IPS-18c (cell line): Measurements from ENCODE around the gene TPCN1.
"Not testable (repeated sequence)": the region's sequence is repeated elsewhere in the genome, so short reads cannot be mapped to it uniquely, and the experiment has no call there.

Source experiments
- H3K4me3 ChIP-seq: 2 replicates; pipeline ENCODE4 v1.7.0; 2013; ENCODE audit warnings: low read depth, mild to moderate bottlenecking, low read length, moderate library complexity; ENCODE audit not compliant: insufficient read depth
- H3K9me3 ChIP-seq: one replicate; pipeline ENCODE4 v1.6.1; 2013; ENCODE audit warnings: mild to moderate bottlenecking, low read length, moderate library complexity; ENCODE audit not compliant: control insufficient read depth, insufficient read depth

Gene TPCN1

DNA sequence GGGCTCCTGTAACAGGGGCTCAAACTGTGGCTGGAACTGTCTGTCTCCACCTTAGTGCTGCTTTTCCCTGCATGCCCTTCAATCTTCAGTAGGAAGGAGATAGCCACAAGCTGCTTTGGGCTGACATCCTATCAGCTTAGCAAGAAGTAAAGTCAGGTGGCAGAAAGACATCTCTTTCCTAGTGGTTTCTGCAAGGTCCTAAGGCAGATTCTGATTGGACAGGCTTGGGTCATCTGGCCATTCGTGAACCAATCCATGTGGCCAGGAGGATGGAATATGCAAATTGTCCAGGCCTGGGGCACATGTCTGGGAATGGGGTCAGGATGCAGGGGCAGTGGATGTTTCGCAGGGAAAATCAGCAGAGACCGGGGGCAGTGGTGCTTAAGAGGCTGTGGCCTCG lies 30.5 kb upstream of the TPCN1 start:
- Histone ChIP-seq H3K4me3 (no peak overlapping the region), H3K9me3 (no peaks in the 10 kb centered on the region)

DNA sequence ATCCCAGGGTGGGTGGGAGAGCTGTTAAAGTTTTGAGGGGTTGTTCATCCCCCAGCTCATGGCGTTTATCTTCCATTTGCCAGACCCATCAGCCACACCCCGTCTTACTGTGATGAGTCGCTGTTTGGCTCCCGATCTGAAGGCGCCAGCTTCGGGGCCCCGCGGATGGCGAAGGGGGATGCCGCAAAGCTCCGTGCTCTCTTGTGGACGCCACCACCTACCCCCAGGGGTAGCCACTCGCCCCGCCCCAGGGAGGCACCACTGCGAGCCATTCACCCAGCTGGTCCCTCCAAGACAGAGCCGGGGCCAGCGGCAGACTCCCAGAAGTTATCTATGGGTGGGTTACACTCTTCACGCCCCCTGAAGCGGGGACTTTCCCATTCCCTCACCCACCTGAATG lies 30.0 kb upstream of the TPCN1 start:
- Histone ChIP-seq H3K4me3 (no peak overlapping the region), H3K9me3 (no peaks in the 10 kb centered on the region)

DNA sequence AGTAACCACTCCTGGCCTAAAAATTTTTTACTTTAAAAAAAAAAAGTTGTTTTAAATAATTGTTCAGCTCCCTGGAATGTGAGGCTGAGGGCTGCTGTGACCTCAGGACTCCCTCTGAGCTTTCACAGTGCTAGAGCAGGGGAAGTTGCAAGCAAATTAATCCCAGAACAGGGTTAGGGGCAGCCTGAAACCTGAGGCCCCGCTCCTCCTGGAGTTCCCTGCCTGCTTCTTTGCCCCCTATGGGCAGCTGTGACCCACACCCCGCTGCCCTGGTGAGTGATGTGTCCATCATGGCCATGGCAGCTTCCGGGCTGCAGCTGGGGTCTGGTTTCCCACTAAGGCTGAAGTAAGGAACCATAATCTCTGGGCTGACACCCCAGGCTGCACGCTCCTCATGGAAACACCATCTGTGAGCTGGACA lies 26.3 kb upstream of the TPCN1 start:
- H3K9me3 ChIP-seq = no peaks in the 10 kb centered on the region
- H3K4me3 ChIP-seq = no peak overlapping the region

DNA sequence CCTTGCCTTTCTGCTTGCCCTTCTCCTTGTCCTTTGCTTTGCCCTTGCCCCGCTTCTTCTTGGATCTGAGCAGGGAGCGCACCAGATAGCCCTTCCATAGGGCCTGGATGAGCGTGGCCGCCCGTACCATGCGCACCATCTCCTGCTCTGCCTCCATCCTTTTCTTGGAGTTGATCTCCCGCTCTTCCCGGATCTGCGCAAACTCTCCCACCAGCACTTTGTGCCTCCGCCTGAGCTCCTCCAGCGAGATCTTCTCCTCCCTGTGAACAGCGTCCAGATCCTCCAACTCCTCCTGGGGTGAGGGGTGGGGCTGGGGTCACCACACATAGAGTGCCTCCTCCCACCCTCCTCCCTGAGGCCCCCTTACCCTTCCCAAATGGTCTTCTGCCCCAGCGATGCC lies 25.7 kb upstream of the TPCN1 start:
- Histone ChIP-seq H3K4me3 (no peak overlapping the region), H3K9me3 (no peaks in the 10 kb centered on the region)

DNA sequence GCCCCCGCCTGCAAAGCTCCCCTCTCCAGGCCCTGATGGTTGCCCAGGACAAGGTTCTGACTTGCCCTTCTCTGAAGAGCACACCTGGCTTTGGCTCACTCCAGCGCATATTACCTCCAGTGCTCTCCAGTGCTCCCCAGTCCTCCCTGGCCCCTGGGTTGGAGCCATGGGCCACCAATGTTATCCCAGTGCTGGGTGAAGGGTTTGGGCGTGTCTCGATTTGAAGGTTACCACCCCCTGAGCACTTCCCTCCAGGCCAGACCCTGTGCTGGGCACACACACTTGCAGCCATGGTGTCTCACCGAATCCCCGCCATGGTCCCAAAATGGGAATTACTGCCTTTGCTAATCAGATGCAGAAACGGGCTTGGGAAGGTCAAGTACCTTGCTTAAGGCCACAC lies 24.7 kb upstream of the TPCN1 start:
- Histone ChIP-seq H3K9me3 (no peaks in the 10 kb centered on the region), H3K4me3 (no peak overlapping the region)

DNA sequence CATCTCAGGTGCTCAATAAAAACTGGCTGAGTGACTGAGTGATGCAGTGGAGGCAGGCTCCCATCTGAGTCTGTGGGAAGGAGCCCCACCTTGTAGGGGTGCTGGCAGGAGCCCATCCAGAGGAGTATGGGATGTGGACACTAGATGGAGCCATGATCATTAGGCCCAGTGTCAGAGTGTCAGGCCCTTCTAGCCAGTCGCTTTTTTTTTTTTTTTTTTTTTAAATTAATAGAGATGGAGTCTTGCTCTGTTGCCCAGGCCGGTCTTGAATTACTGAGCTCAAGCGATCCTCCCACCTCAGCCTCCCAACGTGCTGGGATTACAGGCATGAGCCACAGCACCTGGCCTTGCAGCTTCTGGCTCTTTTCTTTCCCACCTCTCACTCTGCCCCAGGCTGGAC lies 24.3 kb upstream of the TPCN1 start:
- no peak overlapping the region for H3K4me3 ChIP-seq
- H3K9me3 ChIP-seq = no peaks in the 10 kb centered on the region

DNA sequence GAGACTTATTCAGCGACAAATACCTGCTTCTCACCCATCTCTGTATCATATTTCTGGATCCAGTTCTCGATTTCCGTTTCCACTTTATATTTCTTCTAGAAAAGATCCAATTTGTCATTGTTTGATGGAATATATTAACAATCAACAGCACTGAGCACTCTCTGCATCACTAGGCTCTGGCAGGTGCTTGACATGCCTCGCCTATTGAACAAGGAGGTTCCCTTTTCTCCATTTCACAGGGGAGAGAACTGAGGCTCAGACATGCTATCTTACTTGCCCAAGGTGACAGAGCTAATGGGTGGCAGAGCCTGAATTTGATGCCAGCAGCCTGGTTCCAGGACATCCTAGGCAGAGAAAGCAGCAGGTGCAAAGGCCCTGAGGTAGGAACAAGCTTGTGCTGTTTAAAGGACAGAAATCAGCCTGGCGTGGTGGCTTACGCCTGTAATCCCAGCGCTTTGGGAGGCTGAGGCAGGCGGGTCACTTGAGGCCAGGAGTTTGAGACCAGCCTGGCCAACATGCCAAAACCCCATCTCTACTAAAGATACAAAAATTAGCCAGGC lies 23.7 kb upstream of the TPCN1 start:
- Histone ChIP-seq H3K4me3 (no peak overlapping the region), H3K9me3 (no peaks in the 10 kb centered on the region)

DNA sequence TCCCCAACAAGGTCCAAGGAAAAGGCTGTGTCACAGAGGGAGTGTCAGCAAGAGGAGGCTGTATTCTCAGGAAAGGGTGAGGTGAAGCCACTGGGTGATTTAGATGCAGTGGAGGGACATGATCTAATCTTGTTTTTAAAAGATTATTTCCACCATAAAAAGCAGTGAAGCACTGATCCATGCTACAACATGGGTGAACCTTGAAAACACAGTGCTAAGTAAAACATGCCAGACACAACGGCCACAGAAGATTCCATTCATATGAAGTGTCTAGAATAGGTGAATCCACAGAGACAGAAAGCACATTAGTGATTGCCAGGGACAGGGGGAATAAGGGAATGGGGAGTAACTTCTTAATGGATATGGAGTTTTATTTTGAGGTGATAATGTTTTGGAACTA lies 23.0 kb upstream of the TPCN1 start:
- Histone ChIP-seq H3K9me3 (no peaks in the 10 kb centered on the region), H3K4me3 (no peak overlapping the region)

DNA sequence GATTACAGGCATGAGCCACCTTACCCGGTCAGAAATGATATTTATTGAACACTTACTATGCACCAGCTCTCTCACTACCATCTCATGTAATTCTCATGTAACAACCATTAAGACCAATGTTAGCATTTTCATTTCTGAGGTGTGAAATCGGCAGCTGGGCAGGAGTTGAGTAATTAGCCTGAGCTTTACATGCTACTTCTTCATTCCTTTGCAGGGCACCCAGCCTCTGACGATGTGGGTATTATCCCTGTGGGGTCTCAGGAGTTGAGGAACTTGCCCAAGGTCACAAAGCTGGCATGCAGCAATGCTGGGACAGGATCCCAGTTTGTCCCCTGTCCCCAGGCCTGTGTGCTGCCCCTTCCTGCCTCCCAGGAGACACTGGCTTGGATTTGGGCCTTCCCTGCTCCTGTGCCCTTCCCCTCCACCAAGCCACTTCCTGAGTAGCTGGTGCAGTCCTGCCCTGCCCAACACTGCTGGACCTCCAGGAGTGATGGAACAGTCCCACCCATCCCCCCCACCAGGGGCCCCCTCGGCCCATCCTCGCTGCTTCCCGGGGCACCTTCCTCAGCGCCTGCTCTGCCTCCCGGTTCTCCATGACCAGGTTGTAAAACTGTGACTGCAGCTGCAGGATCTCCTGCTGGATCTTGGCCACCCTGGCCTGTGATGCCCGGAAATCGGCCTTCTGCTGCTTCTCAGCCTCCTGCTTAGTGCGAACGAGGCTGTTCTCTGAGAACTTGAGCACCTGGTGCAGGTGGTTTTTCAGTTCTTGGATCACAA lies 21.1 kb upstream of the TPCN1 start:
- Histone ChIP-seq H3K4me3 (no peak overlapping the region), H3K9me3 (no peaks in the 10 kb centered on the region)

DNA sequence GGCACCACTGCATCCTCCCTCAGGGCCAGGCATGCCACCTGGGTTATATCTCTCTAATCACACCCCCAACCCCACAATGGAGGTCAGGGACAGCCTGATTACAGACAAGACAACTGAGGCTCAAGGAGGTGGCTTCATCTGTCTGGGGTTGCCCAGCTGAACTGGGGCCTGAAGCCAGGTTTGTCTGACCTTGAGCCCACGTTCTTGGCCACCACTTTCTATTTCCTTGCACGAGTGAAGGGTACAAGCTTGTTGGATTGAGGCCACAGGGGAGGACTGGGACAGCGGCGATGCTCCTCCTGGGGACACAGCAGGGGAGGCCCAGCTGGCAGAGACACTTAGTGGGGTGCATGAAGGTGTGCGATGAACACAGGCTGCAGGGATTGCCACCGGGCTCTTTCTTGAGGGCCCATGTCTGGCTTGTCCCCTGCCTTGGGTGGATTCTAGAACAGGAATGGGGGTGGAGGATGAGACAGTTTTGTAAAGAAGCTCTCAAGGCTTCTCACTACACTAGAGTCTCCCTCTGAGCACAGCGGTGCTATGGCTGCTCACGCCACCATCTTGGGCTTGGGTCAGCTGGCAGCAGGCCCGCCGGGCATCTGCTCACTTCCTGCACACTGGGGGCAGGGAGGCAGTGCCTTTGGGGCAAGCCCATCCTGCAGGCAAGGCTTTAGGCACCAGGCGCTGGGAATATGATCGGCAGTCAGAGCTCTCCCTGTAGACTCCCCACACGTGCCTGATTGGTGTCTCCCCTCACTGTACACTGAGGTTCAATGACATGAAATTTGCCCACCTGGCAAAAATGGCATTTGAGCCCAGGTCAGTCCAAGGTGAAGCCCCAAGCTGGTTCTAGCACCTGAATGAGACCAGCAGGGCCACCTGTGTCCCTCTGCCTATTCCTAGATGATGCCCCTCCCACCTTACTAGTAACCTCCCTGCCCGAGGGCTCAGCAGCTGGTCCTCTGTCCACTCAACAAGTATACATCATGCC lies 19.8 kb upstream of the TPCN1 start:
- no peaks in the 10 kb centered on the region for H3K9me3 ChIP-seq

DNA sequence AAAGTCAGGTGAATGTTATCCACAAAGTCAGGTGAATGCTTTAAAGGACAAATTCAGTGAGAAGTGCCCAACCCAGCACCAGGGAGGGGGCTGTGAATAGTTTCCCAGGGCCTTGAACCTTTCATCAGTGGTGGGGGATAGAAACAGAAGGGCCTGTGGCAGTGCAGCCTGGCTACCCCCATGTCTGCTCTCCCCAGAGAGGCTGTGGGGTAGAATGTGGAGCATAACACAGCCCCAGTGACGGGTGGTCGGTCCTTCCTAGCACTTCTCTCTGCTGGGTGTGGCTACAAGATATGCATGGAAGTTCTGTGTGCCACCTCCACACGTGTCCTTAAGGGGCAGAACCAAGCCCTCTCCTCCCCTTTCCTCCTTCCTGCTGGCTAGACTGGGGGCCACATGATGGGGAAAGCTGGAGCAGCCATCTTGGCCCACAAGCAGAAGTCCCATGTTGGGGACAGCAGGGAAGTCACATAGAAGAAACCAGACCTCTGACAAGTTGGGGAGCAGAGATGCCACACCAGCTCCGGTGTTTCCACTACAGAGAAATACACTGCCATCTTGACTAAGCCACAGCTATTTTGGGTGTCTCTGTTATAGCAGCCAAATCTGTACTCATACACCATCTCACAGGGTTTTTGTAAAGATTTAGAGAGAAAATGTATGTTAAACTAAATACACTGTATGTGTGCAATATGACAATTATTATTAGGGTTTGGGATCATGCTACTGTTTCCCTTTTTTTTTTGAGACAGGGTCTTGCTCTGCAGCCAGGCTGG lies 18.8 kb upstream of the TPCN1 start:
- Histone ChIP-seq H3K4me3 (no peak overlapping the region), H3K9me3 (no peaks in the 10 kb centered on the region)

More for the DNA sequence above, 19.8 kb upstream of the TPCN1 start:
- H3K4me3 ChIP-seq = no peak overlapping the region

DNA sequence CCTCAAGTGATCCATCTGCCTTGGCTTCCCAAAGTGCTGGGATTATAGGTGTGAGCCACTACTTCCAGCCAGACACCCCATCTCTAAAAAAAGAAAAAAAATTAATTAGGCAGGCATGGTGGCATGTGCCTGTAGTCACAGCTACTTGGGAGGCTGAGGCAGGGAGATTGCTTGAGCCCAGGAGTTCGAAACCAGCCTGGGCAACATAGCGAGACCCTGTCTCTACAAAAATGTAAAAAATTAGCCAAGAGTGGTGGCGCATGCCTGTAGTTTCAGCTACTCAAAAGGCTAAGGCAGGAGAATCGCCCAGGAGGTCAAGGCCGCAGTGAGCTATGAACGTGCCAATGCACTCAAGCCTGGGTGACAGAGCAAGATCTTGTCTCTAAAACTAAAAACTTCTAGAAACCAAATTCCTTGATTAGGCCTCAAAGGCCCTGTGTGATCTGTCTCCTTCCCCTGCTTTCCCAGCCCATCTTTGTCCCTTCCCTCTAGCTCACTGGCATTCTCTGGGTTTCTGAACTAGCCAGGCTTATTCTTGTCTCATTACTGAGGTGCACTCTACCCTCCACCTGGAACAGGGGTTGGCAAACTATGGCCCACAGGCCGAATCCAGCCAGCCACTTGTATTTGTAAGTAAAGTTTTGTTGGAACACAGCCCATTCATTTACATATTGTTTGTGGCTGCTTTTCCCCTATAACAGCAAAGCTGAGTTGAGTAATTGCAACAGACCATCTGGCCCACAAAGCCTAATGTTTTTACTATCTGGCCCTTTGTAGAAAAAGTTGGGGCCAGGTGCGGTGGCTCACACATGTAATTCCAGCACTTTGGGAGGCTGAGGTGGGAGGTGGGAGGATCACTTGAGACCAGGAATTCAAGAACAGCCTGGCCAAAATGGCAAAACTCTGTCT lies 17.2 kb upstream of the TPCN1 start:
- no peak overlapping the region for H3K4me3 ChIP-seq
- H3K9me3 ChIP-seq = no peaks in the 10 kb centered on the region

DNA sequence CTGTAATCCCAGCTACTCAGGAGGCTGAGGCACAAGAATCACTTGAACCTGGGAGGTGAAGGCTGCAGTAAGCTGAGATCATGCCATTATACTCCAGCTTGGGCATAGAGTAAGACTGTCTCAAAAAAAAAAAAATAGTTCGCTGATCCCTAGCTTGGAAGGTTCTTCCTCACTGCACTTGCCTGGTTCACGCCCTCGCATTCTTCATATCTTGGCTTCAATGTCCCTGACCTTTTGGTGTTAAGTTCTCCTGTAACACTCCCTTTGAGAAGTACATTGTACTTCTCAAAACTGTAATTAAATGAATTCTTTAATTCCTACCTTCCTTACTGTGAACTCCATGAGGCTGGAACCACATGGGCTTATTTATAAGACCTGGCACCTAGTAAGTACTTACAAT lies 16.5 kb upstream of the TPCN1 start:
- Histone ChIP-seq H3K4me3 (no peak overlapping the region), H3K9me3 (no peaks in the 10 kb centered on the region)

DNA sequence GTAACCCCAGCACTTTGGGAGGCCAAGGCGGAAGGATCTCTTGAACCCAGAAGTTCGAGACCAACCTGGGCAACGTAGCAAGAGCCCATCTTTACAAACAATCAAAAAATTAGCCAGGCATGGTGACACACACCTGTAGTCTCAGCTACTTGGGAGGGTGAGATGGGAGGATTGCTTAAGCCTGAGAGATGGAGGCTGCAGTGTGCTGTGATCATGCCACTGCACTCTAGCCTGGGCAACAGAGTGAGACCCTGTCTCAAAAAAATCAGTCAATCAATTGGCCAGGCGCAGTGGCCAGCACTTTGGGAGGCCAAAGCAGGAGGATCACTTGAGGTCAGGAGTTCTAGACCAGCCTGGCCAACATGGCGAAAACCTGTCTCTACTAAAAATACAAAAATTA lies 14.5 kb upstream of the TPCN1 start:
- H3K9me3 ChIP-seq, H3K4me3 ChIP-seq: not testable (repeated sequence)

DNA sequence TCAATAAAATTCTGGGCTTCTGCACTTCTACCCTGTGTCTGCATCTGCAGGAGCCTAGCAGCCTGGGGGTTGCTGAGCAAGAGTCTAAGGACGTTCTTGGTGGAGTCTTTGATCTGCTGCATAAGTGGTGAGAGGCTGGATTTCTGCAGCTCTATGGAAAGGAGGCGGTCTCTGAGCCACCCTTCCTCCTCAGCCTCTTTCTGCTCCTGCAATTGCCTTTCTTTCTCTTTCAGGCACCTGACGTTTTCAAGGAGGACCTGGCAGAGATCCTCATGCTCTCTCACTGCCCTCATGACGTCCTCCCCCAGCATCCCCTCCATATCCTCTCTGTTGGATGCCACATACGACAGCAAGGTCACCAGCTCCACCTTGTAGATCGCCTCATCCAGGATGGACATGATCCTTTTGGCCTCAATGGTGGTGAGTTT lies 13.6 kb upstream of the TPCN1 start:
- H3K9me3 ChIP-seq = no peaks in the 10 kb centered on the region
- H3K4me3 ChIP-seq = no peak overlapping the region
